Measurements from ENCODE around the gene MSANTD2. TPM values are rescaled to one million over a fixed set of nuclear protein-coding genes. Genes with fewer than 3 reads are reported as not detected.
A peak's percentile ranks its signal among the peaks of the same experiment; 100 is the strongest.

Gene MSANTD2
- total RNA-seq, 1 donor from 2014 or later, result 21.0 TPM

DNA sequence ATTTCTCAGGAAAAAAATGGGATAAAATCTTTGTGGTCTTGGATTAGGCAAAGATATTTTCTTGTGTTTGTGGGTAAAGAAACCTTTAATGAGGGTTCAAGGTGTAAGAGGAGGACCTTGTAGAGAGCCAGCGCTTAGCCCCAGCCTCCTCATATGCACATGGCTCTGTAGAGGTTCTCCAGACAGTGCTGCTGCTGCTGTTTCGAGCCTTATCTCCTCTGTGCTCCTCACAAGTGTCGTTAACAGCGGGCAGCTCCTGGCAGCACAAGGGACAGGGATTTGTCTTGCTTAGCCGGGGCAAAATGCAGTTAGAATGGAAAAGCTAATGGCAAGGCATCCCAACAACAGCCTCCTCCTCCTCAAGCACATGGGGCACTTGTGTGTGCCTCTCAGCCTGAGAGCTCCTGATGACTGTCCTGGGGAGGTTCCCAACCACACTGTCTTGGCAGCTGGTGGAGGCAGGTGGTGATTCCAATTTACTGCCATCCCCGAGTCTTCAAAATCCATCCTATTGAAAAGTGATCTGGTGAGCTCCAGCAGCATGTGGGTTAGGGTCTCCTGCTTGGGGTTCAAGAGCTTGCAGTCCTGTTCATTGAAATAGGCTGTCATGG, 7.6 kb upstream of the MSANTD2 start:
- H3K4me3 Mint-ChIP-seq, result no peak overlapping the region
- ATAC-seq (ENCODE audit: low read depth) (no peak), DNase-seq (no peak)
- POLR2A ChIA-PET, result no interaction called here
- no peak overlapping the region for H3K27ac Mint-ChIP-seq
- H3K9me3 Mint-ChIP-seq, result no peaks in the 10 kb centered on the region
- no peaks in the 10 kb centered on the region for H3K4me1 Mint-ChIP-seq
- H3K36me3 Mint-ChIP-seq (ENCODE audit: low read depth), result peaks cover 11% of the 10 kb centered on the region
- peaks cover 3% of the 10 kb centered on the region for H3K27me3 Mint-ChIP-seq
- intact Hi-C loops (cut with micrococcal nuclease), result no loop called here
- TF ChIP-seq, protein P1, sequence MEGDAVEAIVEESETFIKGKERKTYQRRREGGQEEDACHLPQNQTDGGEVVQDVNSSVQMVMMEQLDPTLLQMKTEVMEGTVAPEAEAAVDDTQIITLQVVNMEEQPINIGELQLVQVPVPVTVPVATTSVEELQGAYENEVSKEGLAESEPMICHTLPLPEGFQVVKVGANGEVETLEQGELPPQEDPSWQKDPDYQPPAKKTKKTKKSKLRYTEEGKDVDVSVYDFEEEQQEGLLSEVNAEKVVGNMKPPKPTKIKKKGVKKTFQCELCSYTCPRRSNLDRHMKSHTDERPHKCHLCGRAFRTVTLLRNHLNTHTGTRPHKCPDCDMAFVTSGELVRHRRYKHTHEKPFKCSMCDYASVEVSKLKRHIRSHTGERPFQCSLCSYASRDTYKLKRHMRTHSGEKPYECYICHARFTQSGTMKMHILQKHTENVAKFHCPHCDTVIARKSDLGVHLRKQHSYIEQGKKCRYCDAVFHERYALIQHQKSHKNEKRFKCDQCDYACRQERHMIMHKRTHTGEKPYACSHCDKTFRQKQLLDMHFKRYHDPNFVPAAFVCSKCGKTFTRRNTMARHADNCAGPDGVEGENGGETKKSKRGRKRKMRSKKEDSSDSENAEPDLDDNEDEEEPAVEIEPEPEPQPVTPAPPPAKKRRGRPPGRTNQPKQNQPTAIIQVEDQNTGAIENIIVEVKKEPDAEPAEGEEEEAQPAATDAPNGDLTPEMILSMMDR (IDR thresholded peaks at IDR 0.05), result no peak
- CTCF ChIA-PET, result no interaction called here

DNA sequence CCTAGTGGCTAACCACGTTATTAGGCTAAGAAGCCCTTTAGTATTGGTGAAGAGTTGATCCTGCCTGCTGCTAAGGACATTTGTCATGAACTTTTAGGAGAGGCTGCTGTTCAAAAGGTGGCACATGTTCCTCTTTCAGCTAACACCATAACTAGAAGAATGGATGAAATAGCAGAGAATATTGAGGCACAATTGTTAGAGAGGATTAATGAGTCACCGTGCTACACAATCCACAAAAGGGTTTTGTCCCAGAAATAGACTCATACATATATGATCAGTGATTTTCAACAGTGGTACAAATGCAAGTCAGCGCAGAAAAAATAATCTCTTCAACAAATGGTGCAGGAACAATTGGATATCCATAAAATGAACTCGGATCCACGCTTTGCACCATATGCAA, 7.0 kb upstream of the MSANTD2 start:
- ChIA-PET CTCF (no interaction called here), POLR2A (no interaction called here)
- ATAC-seq (ENCODE audit: low read depth), result no peak
- DNase-seq, result no peak
- TF ChIP-seq, protein P1 (IDR thresholded peaks at IDR 0.05), result no peak
- intact Hi-C loops (cut with micrococcal nuclease), result no loop called here
- Mint-ChIP-seq H3K4me3 (no peak overlapping the region), H3K9me3 (no peaks in the 10 kb centered on the region), H3K27me3 (peaks cover 3% of the 10 kb centered on the region), H3K36me3 (ENCODE audit: low read depth) (peaks cover 11% of the 10 kb centered on the region), H3K4me1 (no peaks in the 10 kb centered on the region), H3K27ac (no peak overlapping the region)

GRCh38 chr11:124804884-124805283, 4.7 kb upstream of the MSANTD2 start:
- Mint-ChIP-seq H3K4me3 (no peak overlapping the region), H3K27ac (no peak overlapping the region), H3K36me3 (ENCODE audit: low read depth) (peaks cover 13% of the 10 kb centered on the region), H3K27me3 (no peaks in the 10 kb centered on the region), H3K4me1 (peaks cover 9% of the 10 kb centered on the region), H3K9me3 (no peaks in the 10 kb centered on the region)
- intact Hi-C loops (cut with micrococcal nuclease), result loop anchor here (5.0 kb wide), 2 partner anchors 147 to 267 kb away; partner anchors contain the start of gene CCDC15
- CTCF ChIA-PET, result interaction anchor here (0.9 kb wide), 1 partner anchor 10 kb away, joined by 3 read pairs; no protein-coding TSS in a partner anchor
- POLR2A ChIA-PET, result no interaction called here
- DNase-seq (no peak), ATAC-seq (ENCODE audit: low read depth) (no peak)
- TF ChIP-seq, protein P1 (IDR thresholded peaks at IDR 0.05), result no peak

- no peak for ATAC-seq (ENCODE audit: low read depth)
- Mint-ChIP-seq H3K27me3 (no peaks in the 10 kb centered on the region), H3K4me1 (peaks cover 25% of the 10 kb centered on the region), H3K4me3 (peak overlapping the region; percentile 32), H3K27ac (no peak overlapping the region), H3K9me3 (no peaks in the 10 kb centered on the region), H3K36me3 (ENCODE audit: low read depth) (peaks cover 12% of the 10 kb centered on the region)
- ChIA-PET POLR2A (interaction anchor here (1.0 to 2.1 kb wide), 4 partner anchors 55 to 1086 kb away, joined by 3 to 13 read pairs (median 6); partner anchors contain the start of genes SIAE, SPA17 and TBRG1), CTCF (interaction anchor here (0.9 to 2.7 kb wide), 7 partner anchors 28 to 157 kb away, joined by 3 to 14 read pairs (median 5); no protein-coding TSS in a partner anchor)
- DNase-seq, result no peak
- intact Hi-C loops (cut with micrococcal nuclease), result loop anchor here (2.0 to 5.0 kb wide), 3 partner anchors 35 to 271 kb away; partner anchors contain the start of gene CCDC15
- TF ChIP-seq, protein P1 (IDR thresholded peaks at IDR 0.05), result no peak
These were observed 1.6 kb upstream of the MSANTD2 start for GRCh38 chr11:124801636-124802312.

DNA sequence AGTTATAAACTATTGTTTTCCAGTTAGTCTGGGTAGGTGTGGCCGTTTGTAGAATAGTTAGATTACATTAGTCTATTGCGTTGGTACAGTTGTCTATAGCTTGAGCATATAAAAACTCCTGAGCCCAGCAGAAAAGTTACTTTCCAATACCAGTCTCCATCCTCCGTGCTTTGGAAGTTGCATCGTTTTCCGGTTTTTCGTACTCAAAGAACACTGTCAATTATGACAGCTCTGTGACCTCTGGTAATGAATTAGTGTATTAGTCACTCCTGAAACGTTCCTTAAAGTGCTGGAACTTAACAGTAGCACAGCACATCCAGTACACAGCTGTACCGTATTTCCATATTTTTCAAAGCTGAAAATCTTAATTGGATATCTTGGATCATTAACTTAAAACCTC, 808 bp upstream of the MSANTD2 start:
- TF ChIP-seq, protein P1 (IDR thresholded peaks at IDR 0.05), result no peak
- ATAC-seq (ENCODE audit: low read depth), result no peak
- Mint-ChIP-seq H3K36me3 (ENCODE audit: low read depth) (peaks cover 12% of the 10 kb centered on the region), H3K27me3 (no peaks in the 10 kb centered on the region), H3K4me1 (peaks cover 26% of the 10 kb centered on the region), H3K4me3 (peak overlapping the region; percentile 89), H3K27ac (peak overlapping the region; percentile 92), H3K9me3 (no peaks in the 10 kb centered on the region)
- intact Hi-C loops (cut with micrococcal nuclease), result loop anchor here (2.0 to 5.0 kb wide), 3 partner anchors 36 to 271 kb away; partner anchors contain the start of gene CCDC15
- CTCF ChIA-PET, result interaction anchor here (0.9 to 2.7 kb wide), 9 partner anchors 27 to 156 kb away, joined by 3 to 14 read pairs (median 4); partner anchors contain the start of genes SIAE and SPA17
- POLR2A ChIA-PET, result interaction anchor here (1.0 to 2.1 kb wide), 12 partner anchors 11 to 1087 kb away, joined by 3 to 13 read pairs (median 6); partner anchors contain the start of genes CCDC15, NRGN, SIAE and SPA17
- DNase-seq, result no peak

Measured in activated B cell treated with CpG ODN at 0.5 μM for 24 hours (primary cell).